HS-5 (cell line): ENCODE measurements around the gene PWWP2A.

ENCODE experiments used
- DNase-seq: peaks from one replicate; pipeline ENCODE4 v3.0.0-alpha.2; 2012; ENCODE audit warnings: low read depth

The PWWP2A gene

DNA sequence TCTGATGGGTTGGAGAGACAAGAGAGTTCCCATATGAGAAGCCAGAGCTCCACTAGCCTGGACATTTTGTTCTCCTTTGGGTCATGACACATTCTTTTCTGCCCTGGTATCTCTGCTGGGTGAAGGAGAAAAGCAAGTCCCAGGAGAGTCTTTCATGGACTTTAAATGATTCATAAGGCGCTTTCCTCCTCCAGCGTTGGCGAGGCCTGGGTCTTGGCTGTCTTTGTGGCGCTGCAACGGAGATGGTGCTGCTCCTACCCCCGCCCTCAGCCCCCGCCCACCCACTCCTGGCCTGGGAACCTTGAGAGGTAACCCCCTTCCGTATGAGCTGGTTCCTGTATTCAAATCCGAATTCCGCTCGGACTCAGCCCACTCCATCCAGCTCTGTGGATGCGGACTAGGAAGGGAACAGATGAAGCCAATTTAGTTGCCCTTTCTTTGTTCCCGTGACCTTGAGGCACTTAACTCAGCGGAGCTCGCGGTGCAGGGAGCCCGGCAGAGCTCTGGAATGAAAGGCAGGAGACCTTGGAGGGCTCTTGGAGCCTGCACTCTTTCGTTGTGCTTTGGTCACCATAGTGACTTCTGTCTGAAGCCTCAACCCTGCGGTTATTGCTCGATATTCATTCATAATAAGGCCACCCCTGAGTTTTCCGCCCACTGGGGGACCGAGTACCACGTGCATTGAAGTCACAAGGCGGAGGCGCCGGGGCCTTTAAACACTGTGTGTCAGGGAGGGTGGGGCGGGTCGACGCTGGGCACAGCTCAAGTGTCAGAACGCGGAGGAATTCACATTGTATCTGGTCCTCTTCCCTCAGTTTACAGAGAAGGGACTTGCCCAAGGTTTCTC lies 14.0 kb upstream of the PWWP2A start:
- DNase-seq: no peak

DNA sequence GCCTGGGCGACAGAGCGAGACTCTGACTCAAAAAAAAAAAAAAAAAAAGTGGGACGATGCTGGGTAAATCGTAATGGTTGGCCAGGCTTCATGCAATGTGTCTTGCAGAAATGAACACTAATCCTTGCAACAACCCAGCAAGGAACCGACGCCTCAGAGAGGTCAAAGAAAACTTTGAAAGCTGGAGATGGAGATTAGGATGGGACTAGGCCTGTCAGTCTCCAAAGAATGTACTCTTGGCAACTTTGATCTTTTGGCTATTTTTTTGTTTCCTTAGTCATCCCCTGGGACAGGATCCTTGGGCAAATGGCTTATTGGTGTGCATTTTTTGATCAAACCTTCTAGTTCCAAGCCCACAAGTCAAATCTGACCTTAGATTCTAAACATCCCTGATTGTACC lies 10.6 kb upstream of the PWWP2A start:
- DNase-seq: no peak

- no peak for DNase-seq
Observed at GRCh38 chr5:160128632-160129031, 9.4 kb upstream of the PWWP2A start.

GRCh38 chr5:160119905-160120266 lies 636 bp upstream of the PWWP2A start:
- no peak for DNase-seq

GRCh38 chr5:160118349-160119141 lies 705 bp downstream of the PWWP2A start:
- DNase-seq: no peak

GRCh38 chr5:160116991-160117390 lies 2.3 kb downstream of the PWWP2A start:
- DNase-seq: no peak

DNA sequence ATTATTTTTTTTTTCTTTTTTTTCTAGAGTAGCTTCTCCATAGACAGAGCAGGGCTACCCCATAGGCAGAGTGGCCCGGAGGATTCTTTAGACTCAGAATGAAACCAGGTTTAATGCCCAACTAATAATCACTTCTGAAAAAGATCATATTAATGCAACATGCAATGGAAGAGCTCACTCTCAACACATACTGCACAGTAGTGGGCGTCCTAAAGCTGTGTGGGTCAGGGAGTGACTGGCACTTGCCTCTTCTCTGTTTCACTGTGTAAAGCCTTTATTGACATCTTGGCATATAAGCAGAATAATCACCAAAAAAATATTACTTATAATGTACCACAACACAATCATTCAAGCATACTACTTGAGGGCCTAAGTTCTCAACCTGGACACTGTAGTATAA lies 11.1 kb downstream of the PWWP2A start:
- DNase-seq: no peak

GRCh38 chr5:160105686-160106360 lies 13.4 kb downstream of the PWWP2A start:
- DNase-seq: no peak

DNA sequence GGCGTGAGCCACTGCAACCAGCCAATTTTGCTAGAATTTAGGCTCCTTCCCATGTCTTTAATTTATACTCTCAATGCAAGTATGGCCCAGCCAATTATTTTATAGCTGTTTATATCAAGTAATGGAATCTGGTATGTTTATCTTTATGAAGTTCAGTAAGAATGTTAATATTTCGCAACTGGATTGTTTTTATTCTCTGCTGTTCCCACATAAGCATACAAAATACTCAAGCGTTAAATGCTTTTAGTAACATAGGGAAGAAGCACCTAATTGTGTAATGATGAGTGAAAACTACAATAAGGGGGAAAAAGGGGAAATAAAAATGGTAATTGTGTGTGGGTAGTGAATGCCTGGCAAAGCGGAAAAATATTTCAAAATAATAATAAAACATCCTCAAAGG lies 21.3 kb downstream of the PWWP2A start:
- no peak for DNase-seq

GRCh38 chr5:160096178-160096577 lies 23.1 kb downstream of the PWWP2A start:
- DNase-seq: no peak

GRCh38 chr5:160092960-160093707 lies 26.1 kb downstream of the PWWP2A start:
- DNase-seq: no peak

GRCh38 chr5:160092514-160092913 lies 26.7 kb downstream of the PWWP2A start:
- no peak for DNase-seq

- no peak for DNase-seq
Observed at GRCh38 chr5:160090059-160090458, 29.2 kb downstream of the PWWP2A start.

DNA sequence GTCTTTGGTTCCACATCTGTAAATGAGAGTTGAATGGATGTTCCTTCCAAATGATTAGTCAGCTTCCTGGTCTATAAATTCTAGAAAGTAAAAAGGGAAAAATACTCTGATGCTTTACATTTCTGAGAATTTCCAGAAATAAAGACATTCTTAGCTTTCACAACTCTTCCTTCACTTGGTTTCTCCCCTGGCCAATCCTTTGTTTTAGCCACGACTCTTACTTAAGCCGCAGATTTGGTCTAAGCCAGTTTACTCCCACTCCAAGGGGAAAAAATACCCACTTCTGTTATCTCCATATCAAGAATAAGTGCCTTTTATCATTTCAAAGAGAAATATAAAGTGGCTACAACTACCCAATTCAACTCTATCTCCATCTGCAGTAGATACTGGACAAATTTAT lies 29.7 kb downstream of the PWWP2A start:
- no peak for DNase-seq

GRCh38 chr5:160088805-160089204 lies 30.4 kb downstream of the PWWP2A start:
- no peak for DNase-seq

DNA sequence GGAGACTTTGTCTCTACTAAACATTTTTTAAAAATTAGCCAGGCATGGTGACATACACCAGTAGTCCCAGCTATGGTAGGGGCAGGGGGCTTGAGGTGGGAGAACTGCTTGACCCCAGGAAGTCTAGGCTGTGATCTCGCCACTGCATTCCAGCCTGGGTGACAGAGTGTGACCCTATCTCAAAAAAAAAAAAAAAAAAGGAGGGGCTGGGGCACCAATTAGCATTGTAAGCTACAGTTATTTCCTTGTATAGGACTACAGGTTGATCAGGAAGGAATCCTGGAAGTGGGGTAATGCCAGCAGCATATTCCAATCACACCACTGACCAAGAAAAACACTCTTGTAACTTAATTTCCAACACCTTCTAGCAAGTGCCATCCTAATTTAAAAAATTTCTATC lies 32.1 kb downstream of the PWWP2A start:
- no peak for DNase-seq

GRCh38 chr5:160084144-160084543 lies 35.1 kb downstream of the PWWP2A start:
- no peak for DNase-seq

DNA sequence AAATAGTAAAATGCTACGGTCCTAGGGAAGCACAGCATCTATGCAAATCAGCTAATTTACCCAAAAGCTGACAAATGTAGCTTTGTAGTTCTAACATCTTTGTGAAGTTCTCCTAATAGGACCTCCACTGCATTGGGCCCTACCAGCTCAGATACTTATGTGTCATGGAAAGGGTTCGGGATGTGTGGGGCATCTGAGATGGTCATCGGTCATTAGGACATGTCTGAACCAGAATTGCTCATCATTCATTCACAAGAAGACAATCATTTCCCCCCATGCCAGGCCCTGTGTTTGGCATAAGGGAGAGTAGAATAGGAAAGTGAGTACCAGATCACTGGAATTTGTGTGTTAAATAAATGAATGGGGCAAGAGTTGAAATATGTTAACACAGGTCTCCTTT lies 35.7 kb downstream of the PWWP2A start:
- no peak for DNase-seq

DNA sequence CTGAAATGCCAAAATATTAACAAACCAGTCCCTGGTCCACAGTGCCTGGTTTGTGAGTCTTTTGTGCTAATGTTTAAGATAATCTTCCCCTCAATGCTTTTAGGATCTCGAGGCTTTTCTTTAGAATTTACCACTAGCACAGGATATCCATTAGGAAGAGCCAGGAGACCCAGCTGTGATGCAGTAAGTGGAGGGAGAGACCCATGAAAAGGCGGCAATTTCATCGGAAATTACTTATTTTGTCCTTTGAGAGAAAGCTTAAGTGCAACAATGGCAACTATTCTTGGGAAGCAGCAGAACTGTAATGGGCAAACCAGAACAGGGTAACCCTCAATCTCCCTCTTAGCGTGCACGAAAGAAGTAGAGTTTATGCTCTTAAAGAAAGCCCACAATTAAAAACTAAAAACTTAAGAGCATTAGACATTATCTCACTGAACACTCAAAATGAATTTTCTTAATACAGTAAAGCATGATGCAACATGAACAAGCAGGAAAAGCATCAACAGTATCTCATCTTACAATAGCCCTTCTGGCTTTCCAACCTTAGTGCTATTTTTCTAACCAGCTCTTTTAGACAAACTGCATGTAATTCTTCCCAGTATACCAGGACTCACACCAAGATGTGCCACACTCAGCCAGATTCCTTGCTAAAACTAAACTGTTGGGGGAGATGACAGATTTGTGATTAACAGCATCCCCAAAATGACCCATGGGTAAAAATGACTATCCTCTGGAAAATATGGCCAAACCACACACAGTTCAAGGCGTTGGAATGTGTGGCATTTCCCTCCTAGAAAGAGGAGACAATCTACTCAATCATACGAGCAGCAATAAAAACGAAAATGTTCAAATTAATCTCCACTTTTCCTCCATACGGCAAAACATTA lies 36.4 kb downstream of the PWWP2A start:
- DNase-seq: peak; percentile 95

DNA sequence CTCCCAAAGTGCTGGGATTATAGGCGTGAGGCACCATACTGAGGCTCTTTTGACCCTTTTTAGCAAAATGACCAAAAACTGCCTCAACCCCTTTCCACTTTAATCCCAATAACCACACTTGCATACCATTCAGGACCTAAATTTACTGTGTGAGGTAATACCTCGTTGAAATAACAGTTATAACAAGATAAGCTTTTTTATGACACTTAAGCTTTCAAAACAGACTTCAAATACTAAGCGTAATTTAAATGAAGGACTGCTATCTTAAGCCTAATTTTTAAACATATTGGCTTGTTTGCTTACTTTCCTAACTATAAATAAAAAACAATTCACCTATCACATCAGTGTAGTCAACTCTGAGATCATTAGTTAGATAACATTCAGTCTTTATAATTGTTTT lies 37.8 kb downstream of the PWWP2A start:
- DNase-seq: no peak

DNA sequence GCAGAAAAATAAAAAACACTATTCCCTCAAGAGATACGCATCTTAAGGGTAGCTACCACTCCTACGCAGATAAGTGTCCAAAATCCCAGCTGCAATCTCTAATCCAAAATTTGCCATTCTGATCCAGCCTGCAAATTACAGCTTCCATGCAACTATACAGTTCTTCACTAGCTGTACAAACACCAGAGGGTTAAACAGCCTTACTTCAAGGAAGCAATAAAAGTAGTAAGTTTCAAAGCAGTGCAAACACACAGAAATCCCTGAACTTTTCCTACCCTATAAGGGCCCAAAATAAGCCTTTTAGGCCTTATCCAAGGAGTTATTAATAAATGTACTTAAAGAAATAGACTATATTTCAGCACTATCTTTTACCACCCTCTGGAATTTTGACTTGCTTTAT lies 39.5 kb downstream of the PWWP2A start:
- no peak for DNase-seq
